Stimulated activated naive CD8-positive, alpha-beta T cell treated with anti-CD3 and anti-CD28 coated beads, Interleukin-15, amount 100 ng/mL, for 72 hours (primary cell): ENCODE measurements around the gene ANKRD55.
A peak's percentile ranks its signal among the peaks of the same experiment; 100 is the strongest.

ENCODE experiments used
- ATAC-seq: fragments of 150-1000 bp; cut with Tn5 transposase; 2 replicates; pipeline ENCODE4 v1.10.0; 2021; ENCODE audit warnings: mild to moderate bottlenecking, moderate library complexity
- DNase-seq, 2 donors: peaks; one replicate each; pipeline ENCODE4 v3.0.0; 2021 to 2022
- H3K27ac Mint-ChIP-seq, 2 donors: one replicate each; pipeline ENCODE4 v1.8.0; 2022; ENCODE audit warnings: mild to moderate bottlenecking in 2 of 2, mixed read lengths in 2 of 2, moderate library complexity in 2 of 2
- H3K27me3 Mint-ChIP-seq: one replicate; pipeline ENCODE4 v1.8.0; 2022; ENCODE audit warnings: mixed read lengths
- H3K4me1 Mint-ChIP-seq: one replicate; pipeline ENCODE4 v1.8.0; 2022; ENCODE audit warnings: mild to moderate bottlenecking, mixed read lengths
- H3K4me3 Mint-ChIP-seq, 2 donors: one replicate each; pipeline ENCODE4 v1.8.0; 2022; ENCODE audit warnings: mild to moderate bottlenecking in 2 of 2, mixed read lengths in 2 of 2, moderate library complexity in 1 of 2
- H3K9me3 Mint-ChIP-seq, 2 donors: one replicate each; pipeline ENCODE4 v1.8.0; 2022; ENCODE audit warnings: mixed read lengths in 2 of 2

Gene ANKRD55

GRCh38 chr5:56060276-56061110 lies 172.6 kb downstream of the ANKRD55 start:
- peaks cover 86% of the 10 kb centered on the region for H3K4me1 Mint-ChIP-seq
- ATAC-seq (peak; percentile 67), DNase-seq (peak; percentile 63 to 76)
- H3K9me3 Mint-ChIP-seq, result peaks cover 0 to 4% of the 10 kb centered on the region in 2 donors
- peak overlapping the region; percentile 1 for H3K27ac Mint-ChIP-seq
- peak overlapping the region; percentile 65 to 72 for H3K4me3 Mint-ChIP-seq
- H3K27me3 Mint-ChIP-seq, result no peaks in the 10 kb centered on the region

- Mint-ChIP-seq H3K9me3 (peaks cover 0 to 4% of the 10 kb centered on the region in 2 donors), H3K4me1 (peaks cover 85% of the 10 kb centered on the region), H3K27ac (no peak overlapping the region), H3K27me3 (no peaks in the 10 kb centered on the region), H3K4me3 (peak overlapping the region in 1 of 2 donors; percentile 24)
- DNase-seq (no peak), ATAC-seq (no peak)
These were observed 173.3 kb downstream of the ANKRD55 start for GRCh38 chr5:56059854-56060253.

- ATAC-seq (no peak), DNase-seq (no peak)
- Mint-ChIP-seq H3K27me3 (no peaks in the 10 kb centered on the region), H3K27ac (no peak overlapping the region), H3K4me3 (peak overlapping the region; percentile 25 to 76), H3K9me3 (peaks cover 9 to 15% of the 10 kb centered on the region in 2 donors), H3K4me1 (peaks cover 67% of the 10 kb centered on the region)
These were observed 176.3 kb downstream of the ANKRD55 start for GRCh38 chr5:56056875-56057274.

GRCh38 chr5:56055859-56056258 lies 177.3 kb downstream of the ANKRD55 start:
- peaks cover 67% of the 10 kb centered on the region for H3K4me1 Mint-ChIP-seq
- peaks cover 9 to 15% of the 10 kb centered on the region in 2 donors for H3K9me3 Mint-ChIP-seq
- H3K27me3 Mint-ChIP-seq, result no peaks in the 10 kb centered on the region
- ATAC-seq (no peak), DNase-seq (no peak)
- H3K27ac Mint-ChIP-seq, result peak overlapping the region in 1 of 2 donors; percentile 3
- no peak overlapping the region for H3K4me3 Mint-ChIP-seq

- peaks cover 9 to 15% of the 10 kb centered on the region in 2 donors for H3K9me3 Mint-ChIP-seq
- H3K27ac Mint-ChIP-seq, result no peak overlapping the region
- H3K4me1 Mint-ChIP-seq, result peaks cover 67% of the 10 kb centered on the region
- H3K4me3 Mint-ChIP-seq, result no peak overlapping the region
- no peaks in the 10 kb centered on the region for H3K27me3 Mint-ChIP-seq
- DNase-seq (no peak), ATAC-seq (no peak)
These were observed 177.8 kb downstream of the ANKRD55 start for GRCh38 chr5:56055287-56055686.

GRCh38 chr5:56054666-56055065 lies 178.5 kb downstream of the ANKRD55 start:
- H3K4me1 Mint-ChIP-seq, result peaks cover 65% of the 10 kb centered on the region
- no peak overlapping the region for H3K4me3 Mint-ChIP-seq
- no peak for ATAC-seq

GRCh38 chr5:56053363-56053762 lies 179.8 kb downstream of the ANKRD55 start:
- H3K27me3 Mint-ChIP-seq, result no peaks in the 10 kb centered on the region
- H3K9me3 Mint-ChIP-seq, result peaks cover 9 to 15% of the 10 kb centered on the region in 2 donors
- no peak overlapping the region for H3K4me3 Mint-ChIP-seq
- no peak for ATAC-seq
- H3K4me1 Mint-ChIP-seq, result peaks cover 58% of the 10 kb centered on the region
- H3K27ac Mint-ChIP-seq, result no peak overlapping the region
- DNase-seq, result no peak

More at GRCh38 chr5:56054666-56055065, 178.5 kb downstream of the ANKRD55 start:
- H3K27me3 Mint-ChIP-seq, result no peaks in the 10 kb centered on the region
- no peak for DNase-seq
- no peak overlapping the region for H3K27ac Mint-ChIP-seq
- H3K9me3 Mint-ChIP-seq, result peaks cover 9 to 15% of the 10 kb centered on the region in 2 donors

GRCh38 chr5:56052735-56053134 lies 180.4 kb downstream of the ANKRD55 start:
- H3K27ac Mint-ChIP-seq, result no peak overlapping the region
- peaks cover 9 to 15% of the 10 kb centered on the region in 2 donors for H3K9me3 Mint-ChIP-seq
- ATAC-seq (no peak), DNase-seq (no peak)
- peaks cover 58% of the 10 kb centered on the region for H3K4me1 Mint-ChIP-seq
- no peak overlapping the region for H3K4me3 Mint-ChIP-seq
- H3K27me3 Mint-ChIP-seq, result no peaks in the 10 kb centered on the region

- DNase-seq (no peak), ATAC-seq (no peak)
- Mint-ChIP-seq H3K4me1 (peaks cover 46% of the 10 kb centered on the region), H3K4me3 (peak overlapping the region; percentile 28 to 68), H3K9me3 (peaks cover 9 to 11% of the 10 kb centered on the region in 2 donors), H3K27ac (peak overlapping the region; percentile 75 to 83), H3K27me3 (no peaks in the 10 kb centered on the region)
These were observed 182.4 kb downstream of the ANKRD55 start for GRCh38 chr5:56050551-56051255.
